Skeletal muscle satellite cell (primary cell): ENCODE results near the gene PTPN23.
"Not testable (repeated sequence)": the region's sequence is repeated elsewhere in the genome, so short reads cannot be mapped to it uniquely, and the experiment has no call there.

ENCODE experiments used
- H3K27me3 ChIP-seq: 2 replicates; pipeline ENCODE4 v1.7.0; 2013; ENCODE audit warnings: low read length; ENCODE audit not compliant: control insufficient read depth, insufficient read depth
- H3K36me3 ChIP-seq: 2 replicates; pipeline ENCODE4 v1.7.0; 2013; ENCODE audit warnings: mild to moderate bottlenecking, control low read depth, low read length; ENCODE audit not compliant: insufficient read depth
- H3K4me1 ChIP-seq: 2 replicates; pipeline ENCODE4 v1.7.0; 2013; ENCODE audit warnings: low read length; ENCODE audit not compliant: control insufficient read depth, insufficient read depth
- H3K4me2 ChIP-seq: 2 replicates; pipeline ENCODE4 v1.7.0; 2013; ENCODE audit warnings: mild to moderate bottlenecking, low read length
- H3K4me3 ChIP-seq: 2 replicates; pipeline ENCODE4 v1.7.0; 2013; ENCODE audit warnings: low read length
- H3K9ac ChIP-seq: 2 replicates; pipeline ENCODE4 v1.7.0; 2013; ENCODE audit warnings: mild to moderate bottlenecking, low read depth, low read length, moderate library complexity
- H3K9me3 ChIP-seq: replicated peaks from 2 replicates; pipeline ENCODE4 v1.7.0; 2013; ENCODE audit warnings: mild to moderate bottlenecking, control low read depth, low read length

PTPN23 gene

GRCh38 chr3:47434849-47435248, 54.0 kb downstream of the PTPN23 start:
- Histone ChIP-seq H3K36me3 (peaks cover 31% of the 10 kb centered on the region), H3K4me3 (no peak overlapping the region), H3K4me1 (no peaks in the 10 kb centered on the region), H3K27me3 (no peaks in the 10 kb centered on the region), H3K9ac (no peak overlapping the region), H3K9me3 (no peaks in the 10 kb centered on the region), H3K4me2 (no peak overlapping the region)

- Histone ChIP-seq H3K27me3 (no peaks in the 10 kb centered on the region), H3K36me3 (peaks cover 22% of the 10 kb centered on the region), H3K4me2 (no peak overlapping the region), H3K4me3 (no peak overlapping the region), H3K9ac (no peak overlapping the region), H3K4me1 (no peaks in the 10 kb centered on the region), H3K9me3 (no peaks in the 10 kb centered on the region)
Observed at GRCh38 chr3:47436180-47436579, 55.4 kb downstream of the PTPN23 start.

- Histone ChIP-seq H3K9ac (no peak overlapping the region), H3K27me3 (no peaks in the 10 kb centered on the region), H3K4me1 (peaks cover 20% of the 10 kb centered on the region), H3K4me3 (no peak overlapping the region), H3K4me2 (no peak overlapping the region), H3K36me3 (peaks cover 11% of the 10 kb centered on the region), H3K9me3 (no peaks in the 10 kb centered on the region)
Observed at GRCh38 chr3:47440131-47440530, 59.3 kb downstream of the PTPN23 start.

GRCh38 chr3:47441796-47442551, 61.2 kb downstream of the PTPN23 start:
- no peaks in the 10 kb centered on the region for H3K9me3 ChIP-seq
- no peak overlapping the region for H3K4me3 ChIP-seq
- peaks cover 20% of the 10 kb centered on the region for H3K4me1 ChIP-seq
- H3K27me3 ChIP-seq, result no peaks in the 10 kb centered on the region
- peaks cover 11% of the 10 kb centered on the region for H3K36me3 ChIP-seq
- H3K9ac ChIP-seq, result no peak overlapping the region
- no peak overlapping the region for H3K4me2 ChIP-seq

GRCh38 chr3:47443611-47443995, 62.8 kb downstream of the PTPN23 start:
- Histone ChIP-seq H3K4me2 (peak overlapping the region; percentile 72), H3K4me3 (peak overlapping the region; percentile 16), H3K9me3 (no peaks in the 10 kb centered on the region), H3K27me3 (no peaks in the 10 kb centered on the region), H3K9ac (peak overlapping the region; percentile 8), H3K36me3 (peaks cover 8% of the 10 kb centered on the region), H3K4me1 (peaks cover 20% of the 10 kb centered on the region)

- Histone ChIP-seq H3K4me2 (no peak overlapping the region), H3K27me3 (no peaks in the 10 kb centered on the region), H3K36me3 (peaks cover 8% of the 10 kb centered on the region), H3K9me3 (no peaks in the 10 kb centered on the region), H3K4me1 (peaks cover 20% of the 10 kb centered on the region), H3K9ac (peak overlapping the region; percentile 8), H3K4me3 (no peak overlapping the region)
Observed at GRCh38 chr3:47444103-47444502, 63.3 kb downstream of the PTPN23 start.

GRCh38 chr3:47452453-47453215, 71.8 kb downstream of the PTPN23 start:
- H3K9ac ChIP-seq, result no peak overlapping the region
- H3K36me3 ChIP-seq, result no peaks in the 10 kb centered on the region
- H3K4me2 ChIP-seq, result no peak overlapping the region

GRCh38 chr3:47455806-47456452, 75.1 kb downstream of the PTPN23 start:
- no peak overlapping the region for H3K4me2 ChIP-seq
- no peaks in the 10 kb centered on the region for H3K27me3 ChIP-seq
- H3K9ac ChIP-seq, result no peak overlapping the region
- H3K9me3 ChIP-seq, result no peaks in the 10 kb centered on the region
- H3K36me3 ChIP-seq, result no peaks in the 10 kb centered on the region
- H3K4me3 ChIP-seq, result no peak overlapping the region
- H3K4me1 ChIP-seq, result peaks cover 4% of the 10 kb centered on the region

More at GRCh38 chr3:47452453-47453215, 71.8 kb downstream of the PTPN23 start:
- Histone ChIP-seq H3K4me1 (peaks cover 4% of the 10 kb centered on the region), H3K4me3 (no peak overlapping the region), H3K9me3 (no peaks in the 10 kb centered on the region), H3K27me3 (no peaks in the 10 kb centered on the region)

- no peak overlapping the region for H3K9ac ChIP-seq
- H3K36me3 ChIP-seq, result no peaks in the 10 kb centered on the region
- no peaks in the 10 kb centered on the region for H3K9me3 ChIP-seq
- H3K4me3 ChIP-seq, result no peak overlapping the region
- no peak overlapping the region for H3K4me2 ChIP-seq
- no peaks in the 10 kb centered on the region for H3K27me3 ChIP-seq
- peaks cover 4% of the 10 kb centered on the region for H3K4me1 ChIP-seq
Observed at GRCh38 chr3:47456984-47457383, 76.2 kb downstream of the PTPN23 start.

- H3K4me2 ChIP-seq, H3K9ac ChIP-seq, H3K4me1 ChIP-seq, H3K4me3 ChIP-seq, H3K9me3 ChIP-seq, H3K27me3 ChIP-seq, H3K36me3 ChIP-seq: not testable (repeated sequence)
Observed at GRCh38 chr3:47459534-47460085, 78.8 kb downstream of the PTPN23 start.
